HUES6 (cell line): ENCODE measurements around the gene TPRN.

Source experiments
- H3K27ac ChIP-seq: 2 replicates; pipeline ENCODE4 v1.7.0; 2013; ENCODE audit warnings: low read depth, mild to moderate bottlenecking, low read length, inconsistent platforms
- H3K27me3 ChIP-seq: 2 replicates; pipeline ENCODE4 v1.6.1; 2013; ENCODE audit warnings: low read length; ENCODE audit not compliant: control insufficient read depth, insufficient read depth
- H3K36me3 ChIP-seq: 2 replicates; pipeline ENCODE4 v1.6.1; 2013; ENCODE audit warnings: low read length; ENCODE audit not compliant: control insufficient read depth, insufficient read depth
- H3K4me1 ChIP-seq: 2 replicates; pipeline ENCODE4 v1.6.1; 2013; ENCODE audit warnings: low read length; ENCODE audit not compliant: control insufficient read depth, insufficient read depth
- H3K4me3 ChIP-seq: 2 replicates; pipeline ENCODE4 v1.5.1; 2013; ENCODE audit warnings: low read depth, low read length
- H3K9ac ChIP-seq: one replicate; pipeline ENCODE4 v1.6.1; 2013; ENCODE audit warnings: mild to moderate bottlenecking, low read length
- H3K9me3 ChIP-seq: 2 replicates; pipeline ENCODE4 v1.6.1; 2013; ENCODE audit warnings: low read depth, low read length; ENCODE audit not compliant: control insufficient read depth, insufficient read depth

Gene TPRN

GRCh38 chr9:137227853-137228505 is 27.4 kb upstream of the TPRN start:
- H3K36me3 ChIP-seq = no peaks in the 10 kb centered on the region
- no peaks in the 10 kb centered on the region for H3K9me3 ChIP-seq
- no peak overlapping the region for H3K9ac ChIP-seq
- H3K4me1 ChIP-seq = peaks cover 11% of the 10 kb centered on the region
- peaks cover 1% of the 10 kb centered on the region; the same call in 1 of the 2 replicates for H3K27me3 ChIP-seq
- no peak overlapping the region for H3K4me3 ChIP-seq
- no peak overlapping the region for H3K27ac ChIP-seq

GRCh38 chr9:137227054-137227852 is 26.7 kb upstream of the TPRN start, which contains the start of gene RNF224:
Gene RNF224 (plus strand): TSS chr9:137227502. CDS start chr9:137228336, 834 bp downstream.
- peaks cover 15% of the 10 kb centered on the region for H3K4me1 ChIP-seq
- peaks cover 9% of the 10 kb centered on the region for H3K27me3 ChIP-seq
- H3K4me3 ChIP-seq = no peak within 1 kb of the TSS
- no peaks in the 10 kb centered on the region for H3K36me3 ChIP-seq
- H3K27ac ChIP-seq = no peak within 1 kb of the TSS
- no peaks in the 10 kb centered on the region for H3K9me3 ChIP-seq
- peak within 1 kb of the TSS; percentile 17 for H3K9ac ChIP-seq

- no peak overlapping the region for H3K4me3 ChIP-seq
- peaks cover 9% of the 10 kb centered on the region for H3K27me3 ChIP-seq
- H3K9me3 ChIP-seq = no peaks in the 10 kb centered on the region
- no peak overlapping the region for H3K27ac ChIP-seq
- no peaks in the 10 kb centered on the region for H3K36me3 ChIP-seq
- peak overlapping the region; percentile 17 for H3K9ac ChIP-seq
- peaks cover 15% of the 10 kb centered on the region for H3K4me1 ChIP-seq
Measured at GRCh38 chr9:137226338-137227053, 26.0 kb upstream of the TPRN start.

- Histone ChIP-seq H3K9ac (peak overlapping the region; percentile 17), H3K27ac (no peak overlapping the region), H3K36me3 (no peaks in the 10 kb centered on the region), H3K4me1 (peaks cover 15% of the 10 kb centered on the region), H3K27me3 (peaks cover 9% of the 10 kb centered on the region), H3K4me3 (no peak overlapping the region), H3K9me3 (no peaks in the 10 kb centered on the region)
Measured at GRCh38 chr9:137225699-137226331, 25.3 kb upstream of the TPRN start.

- no peak within 1 kb of the TSS for H3K27ac ChIP-seq
- H3K4me1 ChIP-seq = peaks cover 19% of the 10 kb centered on the region
- H3K9ac ChIP-seq = peak within 1 kb of the TSS; percentile 85
- H3K27me3 ChIP-seq = peaks cover 9% of the 10 kb centered on the region
- H3K36me3 ChIP-seq = no peaks in the 10 kb centered on the region
- peak within 1 kb of the TSS; percentile 92 for H3K4me3 ChIP-seq
- H3K9me3 ChIP-seq = no peaks in the 10 kb centered on the region
Measured at GRCh38 chr9:137224830-137225694, 24.5 kb upstream of the TPRN start, which contains the start of gene CYSRT1. Gene CYSRT1 (plus strand): TSS chr9:137225174. CDS start chr9:137225622, 448 bp downstream.

- Histone ChIP-seq H3K27ac (peak overlapping the region; percentile 75), H3K9ac (peak overlapping the region; percentile 85), H3K4me1 (peaks cover 24% of the 10 kb centered on the region), H3K9me3 (no peaks in the 10 kb centered on the region), H3K4me3 (peak overlapping the region; percentile 92), H3K27me3 (peaks cover 9% of the 10 kb centered on the region), H3K36me3 (peaks cover 3% of the 10 kb centered on the region; the same call in 1 of the 2 replicates)
Measured at GRCh38 chr9:137223078-137223970, 22.8 kb upstream of the TPRN start.

GRCh38 chr9:137222190-137223077 is 21.9 kb upstream of the TPRN start, which contains the start of gene RNF208:
Gene RNF208 (minus strand): TSS chr9:137222240. CDS start chr9:137221212, 1,028 bp downstream.
- no peaks in the 10 kb centered on the region for H3K9me3 ChIP-seq
- peak within 1 kb of the TSS; percentile 5 for H3K9ac ChIP-seq
- no peak within 1 kb of the TSS for H3K27ac ChIP-seq
- H3K36me3 ChIP-seq = peaks cover 3% of the 10 kb centered on the region; the same call in 1 of the 2 replicates
- peaks cover 9% of the 10 kb centered on the region for H3K27me3 ChIP-seq
- peak within 1 kb of the TSS; percentile 92 for H3K4me3 ChIP-seq
- peaks cover 27% of the 10 kb centered on the region for H3K4me1 ChIP-seq

GRCh38 chr9:137221506-137222111 is 21.1 kb upstream of the TPRN start:
- Histone ChIP-seq H3K4me3 (peak overlapping the region; percentile 60), H3K36me3 (peaks cover 7% of the 10 kb centered on the region), H3K9me3 (no peaks in the 10 kb centered on the region), H3K9ac (no peak overlapping the region), H3K4me1 (peaks cover 28% of the 10 kb centered on the region), H3K27me3 (peaks cover 9% of the 10 kb centered on the region), H3K27ac (no peak overlapping the region)
